ENCODE results near the gene LRRIQ4. TPM values are rescaled to one million over a fixed set of nuclear protein-coding genes. Genes with fewer than 3 reads are reported as not detected.

LRRIQ4 gene
- total and polyA plus RNA-seq, 2 donors (not counting 1 experiment from before 2014, with no cell fraction given) = under 0.01 TPM; not detected in 1

- H3K27ac ChIP-seq (ENCODE audit: insufficient read depth, low read length) = no peak overlapping the region
- no peak for TF ChIP-seq CTCF (conservative IDR thresholded peaks at IDR 0.05 in 1 of 2, IDR thresholded peaks at IDR 0.05 in 1 of 2; ENCODE audit: low read depth in 1 of 2, low read length in 2 of 2)
- TF ChIP-seq EZH2 (IDR thresholded peaks at IDR 0.05; ENCODE audit: low read length, missing control alignments) = no peak
- no peaks in the 10 kb centered on the region for H3K4me1 ChIP-seq (ENCODE audit: control insufficient read depth, extremely low read depth, insufficient read depth, low read length)
- H3K27me3 ChIP-seq (ENCODE audit: control insufficient read depth, insufficient read depth, low read length) = peaks cover 3% of the 10 kb centered on the region
- no peak overlapping the region for H3K4me3 ChIP-seq (replicated peaks in 1 of 4; ENCODE audit: control extremely low read depth in 1 of 4, insufficient read depth in 1 of 4, low read depth in 3 of 4, low read length in 4 of 4)
- H3K9ac ChIP-seq (ENCODE audit: insufficient read depth, low read length) = no peak overlapping the region
- no peaks in the 10 kb centered on the region for H4K20me1 ChIP-seq (ENCODE audit: control insufficient read depth, extremely low read depth, insufficient read depth, low read length)
- no peaks in the 10 kb centered on the region for H3K9me3 ChIP-seq (ENCODE audit: control insufficient read depth, insufficient read depth, low read depth, low read length)
- H3K4me2 ChIP-seq (ENCODE audit: extremely low read depth, insufficient read depth, low read length) = no peak overlapping the region
- no peak overlapping the region for H2AFZ ChIP-seq (ENCODE audit: low read length)
- DNase-seq (ENCODE audit: low read depth in 2 of 2) = no peak
- H3K36me3 ChIP-seq (ENCODE audit: control insufficient read depth, insufficient read depth, low read length) = no peaks in the 10 kb centered on the region
- H3K79me2 ChIP-seq (ENCODE audit: control insufficient read depth, insufficient read depth, low read length) = no peaks in the 10 kb centered on the region
Measured at GRCh38 chr3:169857811-169858210, 45.1 kb downstream of the LRRIQ4 start.

GRCh38 chr3:169861871-169862270 is 49.2 kb downstream of the LRRIQ4 start:
- H2AFZ ChIP-seq (ENCODE audit: low read length) = no peak overlapping the region

GRCh38 chr3:169863458-169863899 is 50.8 kb downstream of the LRRIQ4 start:
- Histone ChIP-seq H3K9me3 (ENCODE audit: control insufficient read depth, insufficient read depth, low read depth, low read length) (no peaks in the 10 kb centered on the region), H3K79me2 (ENCODE audit: control insufficient read depth, insufficient read depth, low read length) (no peaks in the 10 kb centered on the region), H3K9ac (ENCODE audit: insufficient read depth, low read length) (no peak overlapping the region), H3K4me1 (ENCODE audit: control insufficient read depth, extremely low read depth, insufficient read depth, low read length) (no peaks in the 10 kb centered on the region), H3K36me3 (ENCODE audit: control insufficient read depth, insufficient read depth, low read length) (no peaks in the 10 kb centered on the region), H3K27me3 (ENCODE audit: control insufficient read depth, insufficient read depth, low read length) (no peaks in the 10 kb centered on the region), H3K27ac (ENCODE audit: insufficient read depth, low read length) (no peak overlapping the region), H4K20me1 (ENCODE audit: control insufficient read depth, extremely low read depth, insufficient read depth, low read length) (no peaks in the 10 kb centered on the region), H2AFZ (ENCODE audit: low read length) (no peak overlapping the region), H3K4me3 (replicated peaks in 1 of 4; ENCODE audit: control extremely low read depth in 1 of 4, insufficient read depth in 1 of 4, low read depth in 3 of 4, low read length in 4 of 4) (no peak overlapping the region), H3K4me2 (ENCODE audit: extremely low read depth, insufficient read depth, low read length) (no peak overlapping the region)
- TF ChIP-seq EZH2 (IDR thresholded peaks at IDR 0.05; ENCODE audit: low read length, missing control alignments) = no peak
- TF ChIP-seq CTCF (conservative IDR thresholded peaks at IDR 0.05 in 1 of 2, IDR thresholded peaks at IDR 0.05 in 1 of 2; ENCODE audit: low read depth in 1 of 2, low read length in 2 of 2) = peak; percentile 91 to 97
- peak; percentile 57 to 78 for DNase-seq (ENCODE audit: low read depth in 2 of 2)

More at GRCh38 chr3:169861871-169862270, 49.2 kb downstream of the LRRIQ4 start:
- Histone ChIP-seq H3K9ac (ENCODE audit: insufficient read depth, low read length) (no peak overlapping the region), H4K20me1 (ENCODE audit: control insufficient read depth, extremely low read depth, insufficient read depth, low read length) (no peaks in the 10 kb centered on the region), H3K4me1 (ENCODE audit: control insufficient read depth, extremely low read depth, insufficient read depth, low read length) (no peaks in the 10 kb centered on the region), H3K79me2 (ENCODE audit: control insufficient read depth, insufficient read depth, low read length) (no peaks in the 10 kb centered on the region), H3K27me3 (ENCODE audit: control insufficient read depth, insufficient read depth, low read length) (no peaks in the 10 kb centered on the region), H3K36me3 (ENCODE audit: control insufficient read depth, insufficient read depth, low read length) (no peaks in the 10 kb centered on the region), H3K4me2 (ENCODE audit: extremely low read depth, insufficient read depth, low read length) (no peak overlapping the region), H3K4me3 (replicated peaks in 1 of 4; ENCODE audit: control extremely low read depth in 1 of 4, insufficient read depth in 1 of 4, low read depth in 3 of 4, low read length in 4 of 4) (no peak overlapping the region), H3K9me3 (ENCODE audit: control insufficient read depth, insufficient read depth, low read depth, low read length) (no peaks in the 10 kb centered on the region), H3K27ac (ENCODE audit: insufficient read depth, low read length) (no peak overlapping the region)
- DNase-seq (ENCODE audit: low read depth in 2 of 2) = no peak
- no peak for TF ChIP-seq CTCF (conservative IDR thresholded peaks at IDR 0.05 in 1 of 2, IDR thresholded peaks at IDR 0.05 in 1 of 2; ENCODE audit: low read depth in 1 of 2, low read length in 2 of 2)
- TF ChIP-seq EZH2 (IDR thresholded peaks at IDR 0.05; ENCODE audit: low read length, missing control alignments) = no peak

Data from fibroblast of lung (primary cell).